HCT116 (cell line): Measurements from ENCODE around the gene RHOU.

Experiments used
- EZH2 ChIP-seq: fragments of 200-600 bp; sonication (generic); IDR thresholded peaks from 2 replicates; pipeline ENCODE4 v1.6.1; 2017; ENCODE audit warnings: antibody characterized with exemption, mixed run types
- POLR2A ChIP-seq: IDR thresholded peaks from 2 replicates; pipeline ENCODE4 v1.7.0; 2011; ENCODE audit warnings: borderline replicate concordance; ENCODE audit not compliant: insufficient read depth, insufficient read length; ENCODE audit errors: extremely low read depth
- REST ChIP-seq: IDR thresholded peaks from 2 replicates; pipeline ENCODE4 v1.6.1; 2012; ENCODE audit warnings: low read depth
- SP1 ChIP-seq: IDR thresholded peaks from 2 replicates; pipeline ENCODE4 v1.6.1; 2012; ENCODE audit warnings: low read depth
- TF ChIP-seq, protein P1 (sequence below), 3 experiments: fragments of 200-600 bp in 1 of 3; sonication (generic) in 1 of 3; IDR thresholded peaks in 2 of 3; conservative IDR thresholded peaks in 1 of 3; 2 replicates each; pipeline ENCODE4 v1.5.1; 2012 to 2017; ENCODE audit warnings: low read depth in 2 of 3, low read length in 2 of 3, antibody characterized with exemption in 1 of 3, borderline replicate concordance in 1 of 3, control low read depth in 1 of 3, mild to moderate bottlenecking in 1 of 3, mixed read lengths in 1 of 3, mixed run types in 1 of 3, moderate library complexity in 1 of 3; ENCODE audit not compliant: insufficient read depth in 1 of 3

DNA sequence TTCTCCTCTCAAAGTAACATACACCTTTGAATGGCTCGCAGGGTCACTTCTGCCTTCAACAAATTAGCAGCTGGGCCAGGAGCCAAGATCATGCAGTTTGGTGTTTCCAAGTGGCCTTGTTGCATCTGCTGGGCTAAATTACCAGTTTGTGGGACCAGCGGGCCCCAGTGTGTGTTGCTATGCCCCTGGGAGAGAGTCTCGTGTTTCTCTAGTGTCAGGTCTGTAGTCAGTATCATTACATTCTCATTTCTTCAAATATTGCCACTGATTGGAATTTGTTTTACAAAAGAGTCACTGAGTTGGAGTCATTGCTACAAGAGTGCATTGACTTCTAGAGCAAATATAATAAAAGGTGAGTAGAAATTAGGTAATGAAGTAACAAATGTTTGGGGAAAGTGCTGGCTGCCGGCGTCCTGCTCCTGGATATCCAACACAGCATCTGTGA, 35.5 kb downstream of the RHOU start:
- no peak for TF ChIP-seq REST
- no peak for TF ChIP-seq SP1
- TF ChIP-seq, protein P1, sequence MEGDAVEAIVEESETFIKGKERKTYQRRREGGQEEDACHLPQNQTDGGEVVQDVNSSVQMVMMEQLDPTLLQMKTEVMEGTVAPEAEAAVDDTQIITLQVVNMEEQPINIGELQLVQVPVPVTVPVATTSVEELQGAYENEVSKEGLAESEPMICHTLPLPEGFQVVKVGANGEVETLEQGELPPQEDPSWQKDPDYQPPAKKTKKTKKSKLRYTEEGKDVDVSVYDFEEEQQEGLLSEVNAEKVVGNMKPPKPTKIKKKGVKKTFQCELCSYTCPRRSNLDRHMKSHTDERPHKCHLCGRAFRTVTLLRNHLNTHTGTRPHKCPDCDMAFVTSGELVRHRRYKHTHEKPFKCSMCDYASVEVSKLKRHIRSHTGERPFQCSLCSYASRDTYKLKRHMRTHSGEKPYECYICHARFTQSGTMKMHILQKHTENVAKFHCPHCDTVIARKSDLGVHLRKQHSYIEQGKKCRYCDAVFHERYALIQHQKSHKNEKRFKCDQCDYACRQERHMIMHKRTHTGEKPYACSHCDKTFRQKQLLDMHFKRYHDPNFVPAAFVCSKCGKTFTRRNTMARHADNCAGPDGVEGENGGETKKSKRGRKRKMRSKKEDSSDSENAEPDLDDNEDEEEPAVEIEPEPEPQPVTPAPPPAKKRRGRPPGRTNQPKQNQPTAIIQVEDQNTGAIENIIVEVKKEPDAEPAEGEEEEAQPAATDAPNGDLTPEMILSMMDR (IDR thresholded peaks at IDR 0.05 in 2 of 3, conservative IDR thresholded peaks at IDR 0.05 in 1 of 3; ENCODE audit: borderline replicate concordance in 1 of 3, insufficient read depth in 1 of 3, low read depth in 2 of 3, low read length in 2 of 3), result no peak
- no peak for TF ChIP-seq POLR2A
- no peak for TF ChIP-seq EZH2
